Fibroblast of the aortic adventitia (primary cell): Measurements from ENCODE around the gene WT1. TPM values are rescaled to one million over a fixed set of nuclear protein-coding genes. Genes with fewer than 3 reads are reported as not detected.
A peak's percentile ranks its signal among the peaks of the same experiment; 100 is the strongest.

Source experiments
- DNase-seq: peaks from one replicate; pipeline ENCODE4 v3.0.0-alpha.2; 2010; ENCODE audit warnings: low read depth
- H3K4me3 ChIP-seq: 2 replicates; pipeline ENCODE4 v1.5.1; 2011; ENCODE audit warnings: low read depth, mild to moderate bottlenecking, control low read depth, low read length, moderate library complexity
- total RNA-seq: library from RNA; depleted of rRNA; stranded (reverse); fragments of >200 nt; gene quantifications from 2 replicates; pipeline ENCODE4 v1.2.3, GENCODE V29; 2012; ENCODE audit warnings: low replicate concordance
- TF ChIP-seq, protein P1 (sequence below): IDR thresholded peaks from 2 replicates; pipeline ENCODE4 v1.5.1; 2011; ENCODE audit warnings: mild to moderate bottlenecking, low read length, control low read depth, inconsistent platforms; ENCODE audit not compliant: insufficient read depth

The WT1 gene
- total RNA-seq, 1 donor: 0.27 TPM

GRCh38 chr11:32448232-32448631 is 12.9 kb upstream of the WT1 start:
- DNase-seq: peak; percentile 18
- no peak overlapping the region for H3K4me3 ChIP-seq
- TF ChIP-seq, protein P1, sequence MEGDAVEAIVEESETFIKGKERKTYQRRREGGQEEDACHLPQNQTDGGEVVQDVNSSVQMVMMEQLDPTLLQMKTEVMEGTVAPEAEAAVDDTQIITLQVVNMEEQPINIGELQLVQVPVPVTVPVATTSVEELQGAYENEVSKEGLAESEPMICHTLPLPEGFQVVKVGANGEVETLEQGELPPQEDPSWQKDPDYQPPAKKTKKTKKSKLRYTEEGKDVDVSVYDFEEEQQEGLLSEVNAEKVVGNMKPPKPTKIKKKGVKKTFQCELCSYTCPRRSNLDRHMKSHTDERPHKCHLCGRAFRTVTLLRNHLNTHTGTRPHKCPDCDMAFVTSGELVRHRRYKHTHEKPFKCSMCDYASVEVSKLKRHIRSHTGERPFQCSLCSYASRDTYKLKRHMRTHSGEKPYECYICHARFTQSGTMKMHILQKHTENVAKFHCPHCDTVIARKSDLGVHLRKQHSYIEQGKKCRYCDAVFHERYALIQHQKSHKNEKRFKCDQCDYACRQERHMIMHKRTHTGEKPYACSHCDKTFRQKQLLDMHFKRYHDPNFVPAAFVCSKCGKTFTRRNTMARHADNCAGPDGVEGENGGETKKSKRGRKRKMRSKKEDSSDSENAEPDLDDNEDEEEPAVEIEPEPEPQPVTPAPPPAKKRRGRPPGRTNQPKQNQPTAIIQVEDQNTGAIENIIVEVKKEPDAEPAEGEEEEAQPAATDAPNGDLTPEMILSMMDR: peak; percentile 21

GRCh38 chr11:32447252-32447651 is 11.9 kb upstream of the WT1 start:
- no peak overlapping the region for H3K4me3 ChIP-seq
- TF ChIP-seq, protein P1: no peak
- no peak for DNase-seq

DNA sequence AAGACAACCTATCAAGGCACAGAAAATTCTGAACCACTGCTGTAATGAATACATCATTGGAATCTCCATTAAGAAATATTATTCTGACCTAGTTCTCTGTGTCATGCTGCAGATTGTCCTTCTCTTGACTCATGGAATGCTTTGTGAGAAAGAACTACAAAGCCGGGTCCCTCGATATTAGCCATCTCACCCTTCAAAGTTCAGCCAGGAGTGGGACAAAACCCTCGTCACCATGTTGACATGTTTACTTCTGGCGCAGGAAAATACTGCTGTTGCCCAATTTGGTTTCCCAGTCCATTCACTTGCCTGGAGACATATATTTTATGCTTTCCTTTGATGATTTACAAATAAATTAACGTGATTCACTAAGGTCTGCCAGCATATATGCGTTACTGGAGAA is 10.9 kb upstream of the WT1 start:
- no peak for DNase-seq
- H3K4me3 ChIP-seq: no peak overlapping the region
- TF ChIP-seq, protein P1: no peak

DNA sequence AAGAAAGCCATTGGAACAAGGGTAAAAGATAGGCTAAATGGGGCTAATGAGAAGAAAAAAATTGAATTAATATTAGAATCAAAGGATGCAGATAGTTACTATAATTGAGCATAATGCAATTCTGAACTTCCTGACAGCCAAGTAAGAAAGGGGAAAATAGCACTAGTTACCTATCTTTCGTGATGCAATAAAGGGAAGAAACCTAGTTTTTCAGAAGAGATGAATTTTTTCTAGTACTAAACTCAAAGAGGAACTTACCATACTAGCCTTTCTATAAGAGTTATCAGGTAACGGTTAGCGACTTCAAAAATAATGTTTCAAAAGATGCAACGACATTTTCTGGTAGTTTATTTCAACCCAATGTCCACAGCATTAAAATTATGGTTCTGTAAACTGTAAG is 8.8 kb upstream of the WT1 start:
- H3K4me3 ChIP-seq: no peak overlapping the region
- TF ChIP-seq, protein P1: no peak
- DNase-seq: no peak

- DNase-seq: no peak
- H3K4me3 ChIP-seq: no peak overlapping the region
- TF ChIP-seq, protein P1: no peak
These were observed 5.6 kb upstream of the WT1 start for GRCh38 chr11:32440916-32441315.

GRCh38 chr11:32440312-32440908 is 5.1 kb upstream of the WT1 start:
- H3K4me3 ChIP-seq: no peak overlapping the region
- no peak for DNase-seq
- TF ChIP-seq, protein P1: no peak
